BLaER1 treated with 17β-estradiol and CSF1 and Interleukin-3, amounts not matched to agents 10 nM and 100 nM (cell line): ENCODE measurements around the gene UGDH.

ENCODE experiments used
- H3K27ac ChIP-seq, 11 experiments: shearing (Covaris generic); formaldehyde crosslinking; 2 replicates each; pipeline ENCODE4 v1.8.1; 2022
- H3K27me3 ChIP-seq, 11 experiments: shearing (Covaris generic); formaldehyde crosslinking; 2 replicates each; pipeline ENCODE4 v1.8.1; 2022
- H3K36me3 ChIP-seq, 11 experiments: shearing (Covaris generic); formaldehyde crosslinking; 2 replicates each; pipeline ENCODE4 v1.8.1; 2022
- H3K4me1 ChIP-seq, 10 experiments: shearing (Covaris generic); formaldehyde crosslinking; 2 replicates each; pipeline ENCODE4 v1.8.1; 2022
- H3K4me2 ChIP-seq, 11 experiments: shearing (Covaris generic); formaldehyde crosslinking; 2 replicates each; pipeline ENCODE4 v1.8.1; 2022
- H3K4me3 ChIP-seq, 10 experiments: shearing (Covaris generic); formaldehyde crosslinking; 2 replicates each; pipeline ENCODE4 v1.8.1; 2022
- H3K9ac ChIP-seq, 11 experiments: shearing (Covaris generic); formaldehyde crosslinking; 2 replicates each; pipeline ENCODE4 v1.8.1; 2022
- H3K9me3 ChIP-seq, 11 experiments: shearing (Covaris generic); formaldehyde crosslinking; replicated peaks in 1 of 11; 2 replicates each; pipeline ENCODE4 v1.8.1; 2022
- H4K20me1 ChIP-seq, 11 experiments: shearing (Covaris generic); formaldehyde crosslinking; 2 replicates each; pipeline ENCODE4 v1.8.1; 2022
- Cebpa-rat ChIP-seq, 11 experiments: shearing (Covaris generic); IDR thresholded peaks; 2 replicates each; pipeline ENCODE4 v1.8.1; 2022

Gene UGDH

DNA sequence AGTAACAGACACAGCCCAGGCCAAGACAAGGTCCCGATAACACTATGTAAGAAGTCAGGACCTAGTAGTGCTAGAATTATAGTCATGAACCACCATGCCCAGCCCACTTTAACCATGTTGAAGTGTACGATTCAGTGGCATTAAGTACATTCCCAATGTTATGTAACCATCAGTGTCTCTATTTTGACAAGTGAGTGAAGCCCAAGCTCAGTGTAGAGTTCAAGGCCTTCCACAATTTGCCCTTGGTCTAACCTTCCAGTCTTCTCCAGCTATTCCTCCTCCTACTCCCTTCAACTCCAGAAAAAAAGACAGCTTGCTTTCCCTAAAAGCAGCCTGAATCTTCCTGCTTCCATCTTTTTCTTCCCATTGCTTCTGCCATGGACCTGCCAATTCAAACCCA is 36.9 kb downstream of the UGDH start:
- H3K4me1 ChIP-seq, result peaks cover 0 to 7% (median 6%) of the 10 kb centered on the region in 10 experiments; a peak in 6 of 20 replicates
- peaks cover 0 to 8% (median 4%) of the 10 kb centered on the region in 11 experiments; a peak in 20 of 22 replicates for H3K9me3 ChIP-seq
- H3K9ac ChIP-seq, result no peak overlapping the region
- no peak overlapping the region for H3K27ac ChIP-seq
- no peak overlapping the region for H3K4me2 ChIP-seq
- no peaks in the 10 kb centered on the region for H4K20me1 ChIP-seq
- no peaks in the 10 kb centered on the region for H3K27me3 ChIP-seq
- no peak overlapping the region for H3K4me3 ChIP-seq
- no peak for TF ChIP-seq Cebpa-rat (IDR thresholded peaks at IDR 0.05)
- H3K36me3 ChIP-seq, result no peaks in the 10 kb centered on the region

- no peaks in the 10 kb centered on the region for H3K27me3 ChIP-seq
- H4K20me1 ChIP-seq, result no peaks in the 10 kb centered on the region
- no peaks in the 10 kb centered on the region for H3K36me3 ChIP-seq
- no peak overlapping the region for H3K27ac ChIP-seq
- peaks cover 16 to 29% (median 26%) of the 10 kb centered on the region in 11 experiments for H3K9me3 ChIP-seq
- no peak overlapping the region for H3K4me3 ChIP-seq
- no peak overlapping the region for H3K9ac ChIP-seq
- TF ChIP-seq Cebpa-rat (IDR thresholded peaks at IDR 0.05), result no peak
- H3K4me1 ChIP-seq, result no peaks in the 10 kb centered on the region
- no peak overlapping the region for H3K4me2 ChIP-seq
These were observed 40.9 kb downstream of the UGDH start for GRCh38 chr4:39486221-39486804.

- H3K27ac ChIP-seq, result no peak overlapping the region
- H3K4me3 ChIP-seq, result no peak overlapping the region
- H3K9ac ChIP-seq, result no peak overlapping the region
- H3K27me3 ChIP-seq, result no peaks in the 10 kb centered on the region
- H3K36me3 ChIP-seq, result no peaks in the 10 kb centered on the region
- no peak for TF ChIP-seq Cebpa-rat (IDR thresholded peaks at IDR 0.05)
- H3K4me2 ChIP-seq, result no peak overlapping the region
- peaks cover 16 to 29% (median 26%) of the 10 kb centered on the region in 11 experiments for H3K9me3 ChIP-seq
- no peaks in the 10 kb centered on the region for H4K20me1 ChIP-seq
- H3K4me1 ChIP-seq, result no peaks in the 10 kb centered on the region
These were observed 42.5 kb downstream of the UGDH start for GRCh38 chr4:39484582-39485272.

DNA sequence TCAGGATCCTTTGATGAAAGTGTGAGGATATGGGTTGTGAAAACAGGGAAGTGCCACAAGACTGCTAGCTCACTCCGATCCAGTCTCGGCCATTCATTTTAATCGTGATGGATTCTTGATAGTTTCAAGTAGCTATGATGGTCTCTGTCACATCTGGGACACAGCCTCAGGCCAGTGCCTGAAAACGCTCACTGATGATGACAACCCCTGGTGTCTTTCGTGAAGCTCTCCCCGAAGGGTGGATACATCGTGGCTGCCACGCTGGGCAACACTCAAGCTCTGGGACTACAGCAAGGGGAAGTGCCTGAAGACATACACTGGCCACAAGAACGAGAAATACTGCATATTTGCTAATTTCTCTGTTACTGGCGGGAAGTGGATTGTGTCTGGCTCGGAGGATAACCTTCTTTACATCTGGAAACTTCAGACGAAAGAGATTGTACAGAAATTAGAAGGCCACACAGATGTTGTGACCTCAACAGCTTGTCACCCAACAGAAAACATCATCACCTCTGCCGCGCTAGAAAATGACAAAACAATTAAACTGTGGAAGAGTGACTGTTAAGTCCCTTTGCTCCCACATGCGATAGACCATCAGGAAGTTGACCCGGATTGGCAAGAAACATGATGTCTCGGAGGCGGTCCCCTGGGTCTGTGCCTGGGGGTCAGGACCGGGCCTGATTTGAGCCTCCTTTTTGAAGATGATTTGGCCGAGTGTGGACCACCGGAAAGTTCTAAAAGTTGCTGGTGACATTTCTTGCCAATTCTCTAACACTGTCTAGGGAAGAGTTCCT is 46.1 kb downstream of the UGDH start:
- no peaks in the 10 kb centered on the region for H4K20me1 ChIP-seq
- peaks cover 0 to 23% (median 14%) of the 10 kb centered on the region in 11 experiments; a peak in 18 of 22 replicates for H3K36me3 ChIP-seq
- peaks cover 16 to 29% (median 26%) of the 10 kb centered on the region in 11 experiments for H3K9me3 ChIP-seq
- H3K27me3 ChIP-seq, result no peaks in the 10 kb centered on the region
- TF ChIP-seq Cebpa-rat (IDR thresholded peaks at IDR 0.05), result no peak
- no peak overlapping the region for H3K9ac ChIP-seq
- no peak overlapping the region for H3K4me2 ChIP-seq
- no peak overlapping the region for H3K4me3 ChIP-seq
- H3K27ac ChIP-seq, result no peak overlapping the region
- H3K4me1 ChIP-seq, result no peaks in the 10 kb centered on the region

GRCh38 chr4:39480251-39480650 is 47.0 kb downstream of the UGDH start:
- peaks cover 6 to 30% (median 19%) of the 10 kb centered on the region in 11 experiments; a peak in 19 of 22 replicates for H3K36me3 ChIP-seq

GRCh38 chr4:39476187-39476895 is 50.9 kb downstream of the UGDH start:
- no peaks in the 10 kb centered on the region for H3K4me1 ChIP-seq
- H3K9ac ChIP-seq, result no peak overlapping the region
- no peaks in the 10 kb centered on the region for H3K9me3 ChIP-seq
- no peak overlapping the region for H3K4me2 ChIP-seq
- H3K27ac ChIP-seq, result no peak overlapping the region
- H4K20me1 ChIP-seq, result no peaks in the 10 kb centered on the region
- TF ChIP-seq Cebpa-rat (IDR thresholded peaks at IDR 0.05), result no peak
- peaks cover 26 to 61% (median 43%) of the 10 kb centered on the region in 11 experiments; a peak in 21 of 22 replicates for H3K36me3 ChIP-seq
- H3K27me3 ChIP-seq, result no peaks in the 10 kb centered on the region
- H3K4me3 ChIP-seq, result no peak overlapping the region

More at GRCh38 chr4:39480251-39480650, 47.0 kb downstream of the UGDH start:
- Histone ChIP-seq H3K4me1 (no peaks in the 10 kb centered on the region), H3K9ac (no peak overlapping the region), H3K9me3 (peaks cover 11 to 23% (median 20%) of the 10 kb centered on the region in 11 experiments), H3K4me3 (no peak overlapping the region), H3K27ac (no peak overlapping the region), H3K27me3 (no peaks in the 10 kb centered on the region), H4K20me1 (no peaks in the 10 kb centered on the region), H3K4me2 (no peak overlapping the region)
- TF ChIP-seq Cebpa-rat (IDR thresholded peaks at IDR 0.05), result no peak

DNA sequence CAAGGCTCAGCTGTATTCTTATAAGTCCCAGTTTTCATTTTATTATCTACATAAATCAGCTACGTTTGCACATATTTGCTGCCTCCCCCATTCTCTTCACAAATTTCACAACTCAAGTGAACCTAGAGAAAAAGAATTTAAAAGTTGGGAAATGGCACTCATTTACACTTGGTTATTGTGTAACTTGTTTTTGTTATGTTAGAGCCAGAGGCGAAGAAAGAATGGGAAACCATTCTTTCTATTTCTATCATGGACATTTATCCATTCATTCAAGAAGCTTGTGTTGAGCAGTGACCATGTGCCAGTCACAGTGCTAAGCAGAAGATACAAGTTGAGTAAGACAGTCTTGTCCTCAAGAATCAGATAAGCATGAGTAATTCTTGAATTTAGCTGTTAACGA is 54.8 kb downstream of the UGDH start:
- no peak overlapping the region for H3K9ac ChIP-seq
- H3K27me3 ChIP-seq, result no peaks in the 10 kb centered on the region
- peaks cover 30 to 68% (median 46%) of the 10 kb centered on the region in 11 experiments; a peak in 21 of 22 replicates for H3K36me3 ChIP-seq
- no peak overlapping the region for H3K4me3 ChIP-seq
- no peaks in the 10 kb centered on the region for H3K9me3 ChIP-seq
- no peaks in the 10 kb centered on the region for H4K20me1 ChIP-seq
- H3K27ac ChIP-seq, result no peak overlapping the region
- H3K4me2 ChIP-seq, result no peak overlapping the region
- peaks cover 0 to 9% (median 5%) of the 10 kb centered on the region in 10 experiments; a peak in 14 of 20 replicates for H3K4me1 ChIP-seq
- TF ChIP-seq Cebpa-rat (IDR thresholded peaks at IDR 0.05), result no peak

DNA sequence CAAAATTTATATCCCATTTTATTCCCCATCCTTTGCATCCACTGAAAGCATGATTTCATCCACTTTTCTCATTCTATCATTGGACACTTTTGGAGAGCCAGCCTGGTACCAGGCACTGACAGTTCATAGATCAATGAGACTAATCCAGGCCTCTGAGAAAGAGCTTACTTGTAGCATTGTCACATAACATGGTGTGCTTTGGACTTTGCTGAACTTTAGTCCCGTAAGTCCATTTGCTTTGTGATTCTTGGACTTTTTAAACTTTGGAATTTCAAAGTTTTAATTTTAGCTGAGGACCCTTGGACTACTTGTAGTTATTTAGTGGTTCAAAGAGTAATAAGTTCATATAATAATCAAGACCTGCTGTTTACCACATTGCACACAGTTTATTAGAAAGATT is 56.8 kb downstream of the UGDH start:
- Histone ChIP-seq H3K4me2 (peak overlapping the region in 2 of 11 experiments; percentile 50 to 69; a peak in 3 of 22 replicates), H3K4me3 (no peak overlapping the region), H3K9me3 (no peaks in the 10 kb centered on the region), H3K27ac (peak overlapping the region in 4 of 11 experiments; percentile 79 to 90 (median 83); a peak in 6 of 22 replicates), H3K9ac (0 out of 22 replicates have a peak overlapping the region, but pooled peaks of 1 of the 11 experiments have one; percentile 80), H4K20me1 (no peaks in the 10 kb centered on the region), H3K4me1 (peaks cover 0 to 9% (median 5%) of the 10 kb centered on the region in 10 experiments; a peak in 14 of 20 replicates), H3K36me3 (peaks cover 37 to 68% (median 50%) of the 10 kb centered on the region in 11 experiments; a peak in 21 of 22 replicates), H3K27me3 (no peaks in the 10 kb centered on the region)
- TF ChIP-seq Cebpa-rat (IDR thresholded peaks at IDR 0.05), result no peak
